B cell (primary cell): Measurements from ENCODE around the gene HEPACAM. TPM values are rescaled to one million over a fixed set of nuclear protein-coding genes. Genes with fewer than 3 reads are reported as not detected.

Experiments used
- ATAC-seq: fragments of 200-7000 bp; cut with Tn5 transposase; one replicate; pipeline ENCODE4 v1.10.0; 2021; ENCODE audit warnings: low read depth, mild to moderate bottlenecking, moderate number of reproducible peaks, moderate library complexity
- CTCF ChIA-PET: fragments of 350-600 bp; sonication (Branson Sonifier 250); formaldehyde crosslinking; loops from one replicate; lab custom pipeline; 2021; ENCODE audit warnings: antibody characterized with exemption, inconsistent platforms; lab: Charles Lee
- POLR2A ChIA-PET: fragments of 350-600 bp; sonication (Branson Sonifier 250); formaldehyde crosslinking; loops from one replicate; lab custom pipeline; 2021; ENCODE audit warnings: antibody characterized with exemption; lab: Charles Lee
- DNase-seq: peaks from one replicate; pipeline ENCODE4 v3.0.0; 2013
- H2AFZ ChIP-seq: 2 replicates; pipeline ENCODE4 v1.6.1; 2012; ENCODE audit warnings: mild to moderate bottlenecking, low read depth, low read length; ENCODE audit not compliant: insufficient read depth, poor library complexity, severe bottlenecking
- H3K27ac ChIP-seq, 2 donors: 1 replicate in 1 of 2; 2 replicates in 1 of 2; pipeline ENCODE4 v1.5.1; 2012 to 2013; ENCODE audit warnings: low read length in 2 of 2, mild to moderate bottlenecking in 2 of 2, moderate library complexity in 1 of 2
- H3K27me3 ChIP-seq, 4 experiments: fragments of 200-600 bp in 1 of 4; sonication (generic) in 1 of 4; replicated peaks in 1 of 4; 1 replicate in 2 of 4; 2 replicates in 2 of 4; pipeline versions ENCODE4 v1.6.1 to v1.7.0; 2013 to 2016; ENCODE audit warnings: low read length in 3 of 4, mild to moderate bottlenecking in 2 of 4, mixed read lengths in 1 of 4, moderate library complexity in 1 of 4; ENCODE audit not compliant: insufficient read depth in 4 of 4, control insufficient read depth in 3 of 4; ENCODE audit errors: control extremely low read depth in 1 of 4
- H3K36me3 ChIP-seq, 2 experiments: replicated peaks in 1 of 2; 1 replicate in 1 of 2; 2 replicates in 1 of 2; pipeline versions ENCODE4 v1.6.1 to v1.7.1; 2013; ENCODE audit warnings: low read length in 1 of 2; ENCODE audit not compliant: insufficient read depth in 2 of 2, control insufficient read depth in 1 of 2; ENCODE audit errors: control extremely low read depth in 1 of 2, extremely low read depth in 1 of 2
- H3K4me1 ChIP-seq, 2 donors: fragments of 200-600 bp in 1 of 2; sonication (generic) in 1 of 2; 1 replicate in 1 of 2; 2 replicates in 1 of 2; pipeline versions ENCODE4 v1.5.1 to v1.6.1; 2013 to 2017; ENCODE audit warnings: low read length in 2 of 2; ENCODE audit not compliant: control insufficient read depth in 2 of 2, insufficient read depth in 2 of 2
- H3K4me2 ChIP-seq: replicated peaks from 2 replicates; pipeline ENCODE3; 2012; ENCODE audit warnings: mild to moderate bottlenecking, low read depth, low read length; ENCODE audit not compliant: poor library complexity, severe bottlenecking
- H3K4me3 ChIP-seq, 5 experiments: fragments of 200-600 bp in 1 of 5; sonication (generic) in 1 of 5; 1 replicate in 3 of 5; 2 replicates in 2 of 5; pipeline versions ENCODE4 v1.5.1 to v1.7.0; 2011 to 2016; ENCODE audit warnings: low read length in 4 of 5, mild to moderate bottlenecking in 4 of 5, low read depth in 2 of 5, control low read depth in 1 of 5, moderate library complexity in 1 of 5; ENCODE audit not compliant: insufficient read depth in 1 of 5; ENCODE audit errors: control extremely low read depth in 1 of 5, extremely low read depth in 1 of 5
- H3K79me2 ChIP-seq: fragments of 200-600 bp; sonication (generic); one replicate; pipeline ENCODE4 v1.6.0; 2016; ENCODE audit warnings: low read length; ENCODE audit not compliant: control insufficient read depth, insufficient read depth
- H3K9ac ChIP-seq: fragments of 200-600 bp; sonication (generic); 2 replicates; pipeline ENCODE4 v1.6.1; 2017; ENCODE audit warnings: mild to moderate bottlenecking, low read length, moderate library complexity
- H3K9me3 ChIP-seq, 3 donors: one replicate each; pipeline versions ENCODE4 v1.6.1 to v1.7.1; 2013; ENCODE audit warnings: low read length in 2 of 3; ENCODE audit not compliant: control insufficient read depth in 2 of 3, insufficient read depth in 1 of 3; ENCODE audit errors: control extremely low read depth in 1 of 3
- H4K20me1 ChIP-seq: 2 replicates; pipeline ENCODE4 v1.6.0; 2012; ENCODE audit warnings: mild to moderate bottlenecking, low read length; ENCODE audit not compliant: insufficient read depth, control insufficient read depth, poor library complexity, severe bottlenecking
- H3K27ac Mint-ChIP-seq: one replicate; pipeline ENCODE4 v1.8.0; 2021; ENCODE audit warnings: mixed read lengths
- H3K27me3 Mint-ChIP-seq: one replicate; pipeline ENCODE4 v1.8.0; 2021; ENCODE audit warnings: mixed read lengths
- H3K4me1 Mint-ChIP-seq: one replicate; pipeline ENCODE4 v1.8.0; 2021; ENCODE audit warnings: mixed read lengths
- H3K4me3 Mint-ChIP-seq: one replicate; pipeline ENCODE4 v1.8.0; 2021; ENCODE audit warnings: mixed read lengths
- H3K9me3 Mint-ChIP-seq: one replicate; pipeline ENCODE4 v1.8.0; 2022; ENCODE audit warnings: mixed read lengths; ENCODE audit not compliant: insufficient read depth
- CTCF ChIP-seq: fragments of 200-600 bp; IDR thresholded peaks from one replicate; pipeline ENCODE4 v1.8.0; 2022; ENCODE audit warnings: antibody characterized with exemption, mild to moderate bottlenecking
- EZH2 ChIP-seq: IDR thresholded peaks from 2 replicates; pipeline ENCODE4 v1.6.1; 2012; ENCODE audit warnings: borderline replicate concordance, low read depth, mild to moderate bottlenecking, moderate library complexity, low read length; ENCODE audit not compliant: insufficient read depth, poor library complexity, severe bottlenecking
- WGBS: methylation state at CpG from one replicate; pipeline ENCODE4 v1.1.5; 2013; ENCODE audit warnings: missing lambda C conversion rate; ENCODE audit not compliant: insufficient coverage; 5-methylcytosine and 5-hydroxymethylcytosine counted together
- intact Hi-C: fragments of 100-400 bp; cut with micrococcal nuclease; formaldehyde crosslinking; loops from one replicate; pipeline ENCODE4 v1.10.0; 2022
- polyA plus RNA-seq: library from polyadenylated mRNA; depleted of rRNA; stranded (reverse); fragments of >200 nt; gene quantifications from 2 replicates; pipeline ENCODE4 v1.2.3, GENCODE V29; 2012
- total RNA-seq, 2 donors: library from RNA; stranded (reverse); fragments of 120-200 nt in 1 of 2; gene quantifications; 1 replicate in 1 of 2; 2 replicates in 1 of 2; pipeline versions ENCODE4 v1.2.3 to v1.2.4, GENCODE V29; 2013 to 2022

The HEPACAM gene
- total and polyA plus RNA-seq, 2 donors (not counting 1 experiment from before 2014, with no cell fraction given) = not detected

DNA sequence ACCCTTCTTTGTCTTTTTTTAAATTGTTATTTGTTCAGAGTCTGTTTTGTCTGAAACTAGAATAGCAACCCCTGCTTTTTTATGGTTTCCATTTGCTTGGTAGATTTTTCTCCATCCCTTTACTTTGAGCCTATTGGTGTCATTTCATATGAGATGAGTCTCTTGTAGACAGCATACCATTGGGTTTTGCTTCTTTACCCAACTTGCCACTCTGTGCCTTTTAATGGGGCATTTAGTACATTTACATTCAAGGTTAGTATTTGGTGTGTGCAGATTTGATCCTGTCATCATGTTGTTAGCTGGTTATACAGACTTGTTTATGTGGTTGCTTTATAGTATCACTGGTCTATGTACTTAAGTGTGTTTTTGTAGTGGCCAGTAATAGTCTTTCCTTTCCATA lies 46.2 kb upstream of the HEPACAM start:
- peaks cover 3 to 20% (median 14%) of the 10 kb centered on the region in 3 donors for H3K9me3 ChIP-seq
- H3K27ac Mint-ChIP-seq = no peak overlapping the region
- no peak for DNase-seq
- H3K9ac ChIP-seq = no peak overlapping the region
- H3K27ac ChIP-seq = no peak overlapping the region
- no peak overlapping the region for H2AFZ ChIP-seq
- H3K4me1 ChIP-seq = no peaks in the 10 kb centered on the region
- TF ChIP-seq CTCF (no peak), EZH2 (no peak)
- H3K79me2 ChIP-seq = no peaks in the 10 kb centered on the region
- POLR2A ChIA-PET = no interaction called here
- CTCF ChIA-PET = interaction anchor here (0.8 kb wide), 1 partner anchor 104 kb away, joined by 3 read pairs; no protein-coding TSS in a partner anchor
- H3K9me3 Mint-ChIP-seq = peaks cover 24% of the 10 kb centered on the region
- no peak overlapping the region for H3K4me2 ChIP-seq
- no peaks in the 10 kb centered on the region for H3K4me1 Mint-ChIP-seq
- intact Hi-C loops = no loop called here
- H3K36me3 ChIP-seq = no peaks in the 10 kb centered on the region
- H3K27me3 Mint-ChIP-seq = no peaks in the 10 kb centered on the region
- H3K4me3 Mint-ChIP-seq = no peak overlapping the region
- ATAC-seq = no peak
- H3K4me3 ChIP-seq = no peak overlapping the region
- no peaks in the 10 kb centered on the region for H4K20me1 ChIP-seq
- H3K27me3 ChIP-seq = no peaks in the 10 kb centered on the region

- Histone ChIP-seq H3K36me3 (no peaks in the 10 kb centered on the region), H3K9ac (no peak overlapping the region), H3K27ac (no peak overlapping the region), H2AFZ (no peak overlapping the region), H3K4me2 (no peak overlapping the region), H3K27me3 (no peaks in the 10 kb centered on the region), H3K79me2 (no peaks in the 10 kb centered on the region), H3K4me1 (no peaks in the 10 kb centered on the region), H4K20me1 (no peaks in the 10 kb centered on the region), H3K9me3 (peaks cover 3 to 14% (median 8%) of the 10 kb centered on the region in 3 donors), H3K4me3 (no peak overlapping the region)
- Mint-ChIP-seq H3K27me3 (no peaks in the 10 kb centered on the region), H3K27ac (no peak overlapping the region), H3K4me3 (no peak overlapping the region), H3K9me3 (peaks cover 24% of the 10 kb centered on the region), H3K4me1 (no peaks in the 10 kb centered on the region)
- ATAC-seq = no peak
- no peak for TF ChIP-seq CTCF
- TF ChIP-seq EZH2 = no peak
- ChIA-PET POLR2A (no interaction called here), CTCF (no interaction called here)
- no peak for DNase-seq
- intact Hi-C loops = no loop called here
- WGBS = no CpG with 5 or more reads among the region's 2 CpGs
These were observed 42.5 kb upstream of the HEPACAM start for GRCh38 chr11:124978316-124978715.
